CD8-positive, alpha-beta memory T cell (primary cell): ENCODE measurements around the gene PCDHGB3. TPM values are rescaled to one million over a fixed set of nuclear protein-coding genes. Genes with fewer than 3 reads are reported as not detected.
"Not testable (repeated sequence)": the region's sequence is repeated elsewhere in the genome, so short reads cannot be mapped to it uniquely, and the experiment has no call there.

Experiments
- CTCF ChIA-PET: fragments of 350-600 bp; sonication (Branson Sonifier 250); formaldehyde crosslinking; loops from one replicate; lab custom pipeline; 2021; ENCODE audit warnings: antibody characterized with exemption; lab: Charles Lee
- POLR2A ChIA-PET: fragments of 350-600 bp; sonication (Branson Sonifier 250); formaldehyde crosslinking; loops from one replicate; lab custom pipeline; 2021; ENCODE audit warnings: antibody characterized with exemption; lab: Charles Lee
- DNase-seq, 5 donors: peaks; one replicate each; pipeline versions ENCODE4 v3.0.0 to v3.0.0-alpha.2; 2020 to 2022; ENCODE audit warnings: mixed read lengths in 1 of 5
- H3K27ac ChIP-seq: one replicate; pipeline ENCODE4 v1.7.0; 2013; ENCODE audit warnings: low read depth, mild to moderate bottlenecking, low read length, moderate library complexity
- H3K27me3 ChIP-seq: 2 replicates; pipeline ENCODE4 v1.7.0; 2013; ENCODE audit warnings: low read length, mild to moderate bottlenecking; ENCODE audit not compliant: insufficient read depth, poor library complexity, severe bottlenecking
- H3K36me3 ChIP-seq: 2 replicates; pipeline ENCODE4 v1.7.0; 2013; ENCODE audit warnings: mild to moderate bottlenecking, low read length, moderate library complexity; ENCODE audit not compliant: insufficient read depth
- H3K4me1 ChIP-seq: 2 replicates; pipeline ENCODE4 v1.7.0; 2013; ENCODE audit warnings: mild to moderate bottlenecking, low read length, moderate library complexity; ENCODE audit not compliant: insufficient read depth
- H3K4me3 ChIP-seq: 2 replicates; pipeline ENCODE4 v1.7.0; 2013; ENCODE audit warnings: mild to moderate bottlenecking, low read length
- H3K9me3 ChIP-seq: 2 replicates; pipeline ENCODE4 v1.7.0; 2013; ENCODE audit warnings: mild to moderate bottlenecking, low read length
- H3K27ac Mint-ChIP-seq, 8 donors: one replicate each; pipeline ENCODE4 v1.8.0; 2020 to 2021; ENCODE audit warnings: mixed read lengths in 8 of 8, mild to moderate bottlenecking in 6 of 8, inconsistent platforms in 3 of 8, moderate library complexity in 3 of 8
- H3K27me3 Mint-ChIP-seq, 2 donors: one replicate each; pipeline ENCODE4 v1.8.0; 2020 to 2021; ENCODE audit warnings: mixed read lengths in 2 of 2, mild to moderate bottlenecking in 1 of 2, moderate library complexity in 1 of 2
- H3K36me3 Mint-ChIP-seq, 3 donors: one replicate each; pipeline ENCODE4 v1.8.0; 2020 to 2021; ENCODE audit warnings: mixed read lengths in 3 of 3, inconsistent platforms in 1 of 3, mild to moderate bottlenecking in 1 of 3
- H3K4me1 Mint-ChIP-seq, 3 donors: one replicate each; pipeline ENCODE4 v1.8.0; 2020 to 2021; ENCODE audit warnings: mixed read lengths in 3 of 3, inconsistent platforms in 1 of 3, mild to moderate bottlenecking in 1 of 3
- H3K4me3 Mint-ChIP-seq, 7 donors: one replicate each; pipeline ENCODE4 v1.8.0; 2020 to 2021; ENCODE audit warnings: mixed read lengths in 7 of 7, mild to moderate bottlenecking in 6 of 7, moderate library complexity in 4 of 7, inconsistent platforms in 2 of 7
- H3K9me3 Mint-ChIP-seq, 5 donors: one replicate each; pipeline ENCODE4 v1.8.0; 2020 to 2022; ENCODE audit warnings: mixed read lengths in 5 of 5, mild to moderate bottlenecking in 3 of 5, moderate library complexity in 2 of 5, inconsistent platforms in 1 of 5
- polyA plus RNA-seq: library from polyadenylated mRNA; unstranded; fragments of 300-500 nt; fragmentation: Illumina TruSeq; gene quantifications from one replicate; pipeline ENCODE4 v1.2.3, GENCODE V29; 2021
- total RNA-seq, 2 experiments: library from RNA; stranded (reverse); gene quantifications; one replicate each; pipeline ENCODE4 v1.2.3, GENCODE V29; 2021

Gene PCDHGB3
- total and polyA plus RNA-seq, 3 experiments from 2014 or later: 0.18 to 0.28 TPM; not detected in 1

GRCh38 chr5:141374627-141375026, 4.6 kb downstream of the PCDHGB3 start:
- Histone ChIP-seq H3K9me3 (peaks cover 6% of the 10 kb centered on the region), H3K4me3 (no peak overlapping the region), H3K27ac (no peak overlapping the region), H3K36me3 (no peaks in the 10 kb centered on the region), H3K4me1 (no peaks in the 10 kb centered on the region), H3K27me3 (peaks cover 20% of the 10 kb centered on the region)
- H3K4me3 Mint-ChIP-seq: no peak overlapping the region
- ChIA-PET CTCF (interaction anchor here (1.3 kb wide), 1 partner anchor 19 kb away, joined by 4 read pairs; the partner anchor contains the start of gene PCDHGA4), POLR2A (no interaction called here)
- no peak for DNase-seq
- peaks cover 2 to 12% (median 3%) of the 10 kb centered on the region in 3 donors for H3K36me3 Mint-ChIP-seq
- no peak overlapping the region for H3K27ac Mint-ChIP-seq
- H3K27me3 Mint-ChIP-seq: peaks cover 47 to 69% of the 10 kb centered on the region in 2 donors
- H3K4me1 Mint-ChIP-seq: peaks cover 5 to 9% (median 7%) of the 10 kb centered on the region in 3 donors
- H3K9me3 Mint-ChIP-seq: peaks cover 23 to 80% (median 52%) of the 10 kb centered on the region in 5 donors

GRCh38 chr5:141375444-141376155, 5.6 kb downstream of the PCDHGB3 start:
- H3K4me1 ChIP-seq, H3K4me3 Mint-ChIP-seq, H3K4me1 Mint-ChIP-seq, DNase-seq, POLR2A ChIA-PET, H3K36me3 Mint-ChIP-seq, H3K27ac ChIP-seq, H3K4me3 ChIP-seq, H3K36me3 ChIP-seq, H3K9me3 ChIP-seq, H3K27ac Mint-ChIP-seq: not testable (repeated sequence)
- CTCF ChIA-PET: interaction anchor here (1.3 kb wide), 1 partner anchor 20 kb away, joined by 4 read pairs; the partner anchor contains the start of gene PCDHGA4
- H3K27me3 ChIP-seq: peaks cover 20% of the 10 kb centered on the region
- peaks cover 49 to 67% of the 10 kb centered on the region in 2 donors for H3K27me3 Mint-ChIP-seq
- H3K9me3 Mint-ChIP-seq: peaks cover 27 to 79% (median 45%) of the 10 kb centered on the region in 5 donors

- peak within 1 kb of the TSS in 5 of 7 donors; percentile 17 to 67 (median 53) for H3K4me3 Mint-ChIP-seq
- Histone ChIP-seq H3K36me3 (no peaks in the 10 kb centered on the region), H3K4me1 (no peaks in the 10 kb centered on the region), H3K27ac (no peak within 1 kb of the TSS), H3K4me3 (peak within 1 kb of the TSS; percentile 29), H3K9me3 (no peaks in the 10 kb centered on the region), H3K27me3 (peaks cover 11% of the 10 kb centered on the region)
- no peaks in the 10 kb centered on the region for H3K4me1 Mint-ChIP-seq
- peak within 1 kb of the TSS in 1 of 8 donors; percentile 28 for H3K27ac Mint-ChIP-seq
- H3K27me3 Mint-ChIP-seq: peaks cover 57 to 71% of the 10 kb centered on the region in 2 donors
- no peak for DNase-seq
- ChIA-PET CTCF (no interaction called here), POLR2A (no interaction called here)
- peaks cover 22 to 80% (median 55%) of the 10 kb centered on the region in 5 donors for H3K9me3 Mint-ChIP-seq
- peaks cover 2 to 3% (median 3%) of the 10 kb centered on the region in 3 donors for H3K36me3 Mint-ChIP-seq
Observed at GRCh38 chr5:141382469-141383294, 12.6 kb downstream of the PCDHGB3 start, which contains the start of gene PCDHGA7. Gene PCDHGA7, plus strand, starts transcription at chr5:141382742. Its CDS starts 158 bp downstream, at chr5:141382900.

- no peaks in the 10 kb centered on the region for H3K9me3 ChIP-seq
- H3K27me3 ChIP-seq: peaks cover 11% of the 10 kb centered on the region
- ChIA-PET POLR2A (no interaction called here), CTCF (no interaction called here)
- H3K4me3 ChIP-seq: no peak overlapping the region
- Mint-ChIP-seq H3K4me3 (no peak overlapping the region), H3K9me3 (peaks cover 24 to 77% (median 56%) of the 10 kb centered on the region in 5 donors), H3K27ac (no peak overlapping the region), H3K27me3 (peaks cover 60 to 73% of the 10 kb centered on the region in 2 donors), H3K36me3 (peaks cover 2 to 3% (median 3%) of the 10 kb centered on the region in 3 donors), H3K4me1 (no peaks in the 10 kb centered on the region)
- no peaks in the 10 kb centered on the region for H3K36me3 ChIP-seq
- H3K27ac ChIP-seq: no peak overlapping the region
- no peak for DNase-seq
- no peaks in the 10 kb centered on the region for H3K4me1 ChIP-seq
Observed at GRCh38 chr5:141383345-141383744, 13.3 kb downstream of the PCDHGB3 start.

- Mint-ChIP-seq H3K4me1 (no peaks in the 10 kb centered on the region), H3K36me3 (peaks cover 2 to 8% (median 3%) of the 10 kb centered on the region in 3 donors), H3K27me3 (peaks cover 66 to 76% of the 10 kb centered on the region in 2 donors), H3K27ac (no peak overlapping the region), H3K9me3 (peaks cover 27 to 73% (median 60%) of the 10 kb centered on the region in 5 donors), H3K4me3 (no peak overlapping the region)
- Histone ChIP-seq H3K9me3 (no peaks in the 10 kb centered on the region), H3K4me1 (no peaks in the 10 kb centered on the region), H3K4me3 (no peak overlapping the region), H3K27ac (no peak overlapping the region), H3K36me3 (no peaks in the 10 kb centered on the region), H3K27me3 (peaks cover 11% of the 10 kb centered on the region)
- DNase-seq: no peak
- ChIA-PET POLR2A (no interaction called here), CTCF (no interaction called here)
Observed at GRCh38 chr5:141384471-141385267, 14.6 kb downstream of the PCDHGB3 start.

GRCh38 chr5:141387557-141388311, 17.7 kb downstream of the PCDHGB3 start, which contains the start of gene PCDHGB4:
Gene PCDHGB4, plus strand, starts transcription at chr5:141387698. Its CDS starts 187 bp downstream, at chr5:141387885.
- CTCF ChIA-PET, H3K4me1 ChIP-seq, H3K4me3 ChIP-seq, H3K27ac Mint-ChIP-seq, H3K4me1 Mint-ChIP-seq, POLR2A ChIA-PET, H3K27ac ChIP-seq, H3K9me3 ChIP-seq, H3K36me3 ChIP-seq, DNase-seq: not testable (repeated sequence)
- Mint-ChIP-seq H3K4me3 (peak within 1 kb of the TSS in 4 of 7 donors; percentile 22 to 74 (median 30)), H3K27me3 (peaks cover 67 to 74% of the 10 kb centered on the region in 2 donors), H3K36me3 (peaks cover 3 to 11% (median 4%) of the 10 kb centered on the region in 3 donors), H3K9me3 (peaks cover 30 to 76% (median 66%) of the 10 kb centered on the region in 5 donors)
- peaks cover 10% of the 10 kb centered on the region for H3K27me3 ChIP-seq

GRCh38 chr5:141388661-141389060, 18.6 kb downstream of the PCDHGB3 start:
- CTCF ChIA-PET: no interaction called here

More at GRCh38 chr5:141388661-141389060, 18.6 kb downstream of the PCDHGB3 start:
- Histone ChIP-seq H3K27me3 (peaks cover 16% of the 10 kb centered on the region), H3K9me3 (no peaks in the 10 kb centered on the region), H3K36me3 (no peaks in the 10 kb centered on the region), H3K27ac (no peak overlapping the region), H3K4me1 (no peaks in the 10 kb centered on the region), H3K4me3 (no peak overlapping the region)
- peaks cover 2 to 14% (median 3%) of the 10 kb centered on the region in 3 donors for H3K36me3 Mint-ChIP-seq
- H3K4me1 Mint-ChIP-seq: no peaks in the 10 kb centered on the region
- H3K4me3 Mint-ChIP-seq: peak overlapping the region in 3 of 7 donors; percentile 18 to 52 (median 34)
- no peak for DNase-seq
- H3K27ac Mint-ChIP-seq: no peak overlapping the region
- H3K9me3 Mint-ChIP-seq: peaks cover 30 to 77% (median 66%) of the 10 kb centered on the region in 5 donors
- POLR2A ChIA-PET: no interaction called here
- H3K27me3 Mint-ChIP-seq: peaks cover 65 to 73% of the 10 kb centered on the region in 2 donors
